Measurements from ENCODE around the gene ERVK3-1. TPM values are rescaled to one million over a fixed set of nuclear protein-coding genes. Genes with fewer than 3 reads are reported as not detected.

Gene ERVK3-1
- total RNA-seq, 6 donors from 2014 or later, result 24.3 to 50.5 (median 37.0) TPM

DNA sequence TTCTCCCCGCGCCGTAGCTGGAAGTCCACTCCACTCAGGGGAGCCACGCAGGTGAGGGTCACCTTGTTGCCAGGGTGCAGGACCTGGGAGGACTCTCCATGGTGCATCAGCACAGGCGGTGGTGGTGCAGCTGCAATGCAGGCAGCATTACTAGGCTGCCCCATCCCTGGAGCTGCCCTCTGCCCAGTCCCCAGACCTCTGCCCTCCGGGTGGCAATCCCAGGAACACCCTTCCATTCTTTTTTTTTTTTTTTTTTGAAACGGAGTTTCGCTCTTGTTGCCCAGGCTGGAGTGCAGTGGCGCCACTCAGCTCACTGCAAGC lies 46.3 kb downstream of the ERVK3-1 start:
- Histone ChIP-seq H3K27me3 (peaks cover 0 to 20% (median 3%) of the 10 kb centered on the region in 4 donors), H3K27ac (no peak overlapping the region), H3K4me1 (peaks cover 12 to 39% (median 23%) of the 10 kb centered on the region in 4 donors), H3K4me3 (no peak overlapping the region), H3K9me3 (no peaks in the 10 kb centered on the region), H3K36me3 (peaks cover 0 to 11% (median 0%) of the 10 kb centered on the region in 4 donors)
- no peak for DNase-seq
- TF ChIP-seq EP300 (IDR thresholded peaks at IDR 0.05), result no peak
- no peak for TF ChIP-seq POLR2A (IDR thresholded peaks at IDR 0.05)
- no peak for TF ChIP-seq POLR2AphosphoS5 (IDR thresholded peaks at IDR 0.05)
- TF ChIP-seq CTCF (IDR thresholded peaks at IDR 0.05), result no peak
- WGBS, 2 donors, result 82 to 94% methylated on average over 5 to 9 of the region's 9 CpGs
- no peak for ATAC-seq (ENCODE audit: low FRiP score in 2 of 2)

GRCh38 chr19:58351990-58352755 lies 47.0 kb downstream of the ERVK3-1 start:
- Histone ChIP-seq H3K27me3 (peaks cover 0 to 23% (median 5%) of the 10 kb centered on the region in 4 donors), H3K9me3 (no peaks in the 10 kb centered on the region), H3K27ac (no peak overlapping the region), H3K36me3 (peaks cover 0 to 11% (median 0%) of the 10 kb centered on the region in 4 donors), H3K4me3 (no peak overlapping the region), H3K4me1 (peaks cover 16 to 39% (median 24%) of the 10 kb centered on the region in 4 donors)
- no peak for TF ChIP-seq POLR2A (IDR thresholded peaks at IDR 0.05)
- ATAC-seq (ENCODE audit: low FRiP score in 2 of 2) (no peak), DNase-seq (peak in 1 of 2 donors; percentile 32)
- WGBS, 2 donors, result 80 to 91% methylated on average over 14 to 23 of the region's 23 CpGs

DNA sequence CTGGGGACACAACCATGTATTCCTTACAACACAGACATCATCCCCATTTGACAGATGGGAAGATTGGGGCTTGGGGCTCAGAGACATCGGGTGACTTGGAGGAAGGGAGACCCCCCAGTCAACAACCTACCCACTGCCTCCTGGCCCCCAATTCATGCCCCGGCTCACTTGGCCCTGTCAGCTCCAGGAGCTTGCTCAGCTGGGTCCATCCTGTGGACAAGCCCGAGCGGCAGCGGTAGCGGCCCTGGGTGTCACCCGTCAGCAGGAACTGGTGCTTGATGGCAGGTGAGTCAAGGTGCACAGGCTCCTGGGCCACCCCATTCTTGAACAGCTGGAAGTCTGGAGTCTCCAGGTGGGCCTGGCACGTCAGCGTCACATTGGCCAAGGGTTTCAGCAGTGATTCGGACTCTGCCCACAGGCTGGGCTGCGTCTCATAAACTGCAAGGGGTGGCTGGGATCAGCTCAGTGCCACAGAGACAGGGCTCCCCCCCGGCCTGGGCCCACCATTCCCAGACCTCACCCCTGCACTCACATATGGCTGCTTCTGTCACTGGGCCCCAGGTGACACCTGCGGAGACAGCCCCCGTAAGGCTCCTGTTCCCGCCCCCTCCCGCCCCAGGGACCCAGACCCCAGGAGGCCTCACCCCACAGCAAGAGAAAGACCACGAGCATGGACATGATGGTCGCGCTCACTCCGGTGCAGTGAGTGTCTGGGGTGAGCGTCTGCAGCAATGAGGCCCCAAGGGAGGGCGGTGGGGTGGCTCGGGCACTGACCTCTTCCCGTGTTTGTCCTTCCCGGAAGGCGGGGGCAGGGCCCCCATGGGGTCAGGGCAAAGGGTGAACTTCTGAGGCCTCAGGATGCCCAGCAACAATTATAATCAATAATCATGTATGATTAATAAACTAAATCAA lies 47.8 kb downstream of the ERVK3-1 start, which contains the start of gene A1BG:
A1BG (minus strand) TSS at position 733 of the 912 bp plus-strand sequence; CDS start at position 678, 55 bp downstream.
- peaks cover 0 to 11% (median 0%) of the 10 kb centered on the region in 4 donors for H3K36me3 ChIP-seq
- H3K27me3 ChIP-seq, result peaks cover 0 to 19% (median 4%) of the 10 kb centered on the region in 4 donors
- no peak within 1 kb of the TSS for H3K4me3 ChIP-seq
- TF ChIP-seq POLR2A (IDR thresholded peaks at IDR 0.05) (no peak), POLR2AphosphoS5 (IDR thresholded peaks at IDR 0.05) (no peak), CTCF (IDR thresholded peaks at IDR 0.05) (no peak), EP300 (IDR thresholded peaks at IDR 0.05) (no peak)
- ATAC-seq (ENCODE audit: low FRiP score in 2 of 2) (no peak), DNase-seq (peak in 1 of 2 donors; percentile 74)
- no peaks in the 10 kb centered on the region for H3K9me3 ChIP-seq
- no peak within 1 kb of the TSS for H3K27ac ChIP-seq
- 69 to 83% methylated on average over 11 to 26 of the region's 26 CpGs for WGBS, 2 donors
- H3K4me1 ChIP-seq, result peaks cover 14 to 34% (median 24%) of the 10 kb centered on the region in 4 donors

DNA sequence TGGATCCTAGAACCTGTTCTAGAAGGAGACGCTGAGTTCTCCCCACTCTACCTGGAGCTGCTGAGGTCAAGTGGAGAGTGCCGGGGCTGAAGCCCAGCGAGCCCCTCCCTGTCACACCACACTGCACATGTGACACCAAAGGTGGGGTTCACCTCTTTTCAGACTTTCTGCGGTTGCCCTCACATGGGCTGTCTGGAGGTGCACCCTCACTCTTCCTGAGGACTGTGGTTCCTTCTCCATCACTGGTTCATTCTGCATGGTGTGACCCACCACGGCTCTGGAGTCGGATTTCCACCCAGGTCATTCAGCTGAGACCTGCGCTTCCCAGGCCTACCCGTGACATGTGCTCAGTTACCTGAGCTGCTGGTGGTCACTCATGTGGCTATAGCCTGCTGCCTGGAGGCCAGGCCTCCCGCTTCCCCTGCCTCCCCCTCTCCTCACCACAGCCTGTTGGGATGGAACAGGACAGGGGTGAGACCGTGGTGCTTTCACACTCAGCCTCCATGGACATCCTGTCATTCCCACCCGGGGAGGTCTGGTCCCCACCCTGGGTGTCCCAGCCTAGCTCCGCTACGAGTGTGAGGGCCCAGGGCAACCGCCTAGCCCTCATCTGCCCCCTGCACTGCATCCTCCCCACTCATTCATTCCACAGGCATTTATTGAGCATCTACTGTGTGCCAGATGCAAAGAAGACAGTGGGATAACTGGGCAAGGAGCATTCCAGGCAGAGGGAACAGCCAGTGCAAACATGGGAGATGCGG lies 48.7 kb downstream of the ERVK3-1 start:
- peaks cover 0 to 19% (median 4%) of the 10 kb centered on the region in 4 donors for H3K27me3 ChIP-seq
- peaks cover 7 to 29% (median 19%) of the 10 kb centered on the region in 4 donors for H3K4me1 ChIP-seq
- no peak for DNase-seq
- H3K27ac ChIP-seq, result no peak overlapping the region
- 79 to 92% methylated on average over 9 to 14 of the region's 15 CpGs for WGBS, 2 donors
- H3K4me3 ChIP-seq, result no peak overlapping the region
- H3K9me3 ChIP-seq, result no peaks in the 10 kb centered on the region
- peaks cover 0 to 11% (median 0%) of the 10 kb centered on the region in 4 donors for H3K36me3 ChIP-seq
- ATAC-seq (ENCODE audit: low FRiP score in 2 of 2), result no peak
- TF ChIP-seq POLR2A (IDR thresholded peaks at IDR 0.05) (no peak), EP300 (IDR thresholded peaks at IDR 0.05) (no peak), POLR2AphosphoS5 (IDR thresholded peaks at IDR 0.05) (no peak), CTCF (IDR thresholded peaks at IDR 0.05) (no peak)
